T-helper 17 cell (primary cell): Measurements from ENCODE around the gene METTL4. TPM values are rescaled to one million over a fixed set of nuclear protein-coding genes. Genes with fewer than 3 reads are reported as not detected.

ENCODE experiments used
- ATAC-seq: fragments of 150-1000 bp; cut with Tn5 transposase; 2 replicates; pipeline ENCODE4 v1.10.0; 2021; ENCODE audit warnings: mild to moderate bottlenecking, moderate library complexity
- DNase-seq, 3 donors: peaks; one replicate each; pipeline versions ENCODE4 v3.0.0 to v3.0.0-alpha.2; 2020 to 2021
- H3K9me3 ChIP-seq: one replicate; pipeline ENCODE4 v1.7.0; 2013; ENCODE audit warnings: low read length, mild to moderate bottlenecking; ENCODE audit not compliant: control insufficient read depth, poor library complexity, severe bottlenecking
- H3K27ac Mint-ChIP-seq: one replicate; pipeline ENCODE4 v1.8.0; 2022; ENCODE audit warnings: mild to moderate bottlenecking, moderate library complexity, mixed read lengths
- H3K27me3 Mint-ChIP-seq: one replicate; pipeline ENCODE4 v1.8.0; 2022; ENCODE audit warnings: mixed read lengths
- H3K36me3 Mint-ChIP-seq: one replicate; pipeline ENCODE4 v1.8.0; 2022; ENCODE audit warnings: low read depth, mixed read lengths
- H3K4me1 Mint-ChIP-seq: one replicate; pipeline ENCODE4 v1.8.0; 2022; ENCODE audit warnings: mild to moderate bottlenecking, mixed read lengths
- H3K4me3 Mint-ChIP-seq: one replicate; pipeline ENCODE4 v1.8.0; 2022; ENCODE audit warnings: mild to moderate bottlenecking, moderate library complexity, mixed read lengths
- total RNA-seq, 4 donors: library from RNA in 2 of 4; stranded (reverse) in 2 of 4; gene quantifications; one replicate each; pipeline ENCODE4 v1.2.3 and lab custom pipeline; 2022 to 2026

Gene METTL4
- total RNA-seq, 2 donors from 2014 or later = 13.7 to 14.1 TPM

- H3K36me3 Mint-ChIP-seq = peaks cover 2% of the 10 kb centered on the region
- peaks cover 19% of the 10 kb centered on the region for H3K4me1 Mint-ChIP-seq
- no peak for DNase-seq
- peak overlapping the region; percentile 79 for H3K27ac Mint-ChIP-seq
- H3K27me3 Mint-ChIP-seq = no peaks in the 10 kb centered on the region
- no peak for ATAC-seq
- H3K4me3 Mint-ChIP-seq = no peak overlapping the region
- H3K9me3 ChIP-seq = no peaks in the 10 kb centered on the region
Measured at GRCh38 chr18:2587788-2588187, 16.5 kb upstream of the METTL4 start.

DNA sequence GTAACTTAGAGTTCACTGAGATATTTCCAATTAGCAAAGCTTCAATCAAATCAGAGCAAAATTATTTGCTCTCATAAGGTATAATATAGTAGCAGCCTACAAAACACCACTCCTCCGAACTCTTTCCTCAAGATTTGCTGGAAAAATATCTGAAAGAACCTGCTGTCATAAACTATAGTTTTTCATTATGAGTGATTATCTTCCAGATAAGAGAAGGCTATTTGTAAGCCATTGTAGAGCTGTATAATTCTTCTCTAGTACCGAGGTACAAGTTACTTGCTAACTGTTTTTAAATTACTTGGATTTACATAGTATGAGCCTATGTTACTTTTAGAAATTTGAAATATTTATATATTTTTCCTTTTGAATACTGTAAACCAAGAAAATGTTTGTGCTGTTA, 2.1 kb upstream of the METTL4 start:
- Mint-ChIP-seq H3K27ac (peak overlapping the region; percentile 100), H3K27me3 (no peaks in the 10 kb centered on the region), H3K4me3 (peak overlapping the region; percentile 5), H3K4me1 (peaks cover 38% of the 10 kb centered on the region), H3K36me3 (peaks cover 4% of the 10 kb centered on the region)
- ATAC-seq (no peak), DNase-seq (no peak)
- H3K9me3 ChIP-seq = no peaks in the 10 kb centered on the region

DNA sequence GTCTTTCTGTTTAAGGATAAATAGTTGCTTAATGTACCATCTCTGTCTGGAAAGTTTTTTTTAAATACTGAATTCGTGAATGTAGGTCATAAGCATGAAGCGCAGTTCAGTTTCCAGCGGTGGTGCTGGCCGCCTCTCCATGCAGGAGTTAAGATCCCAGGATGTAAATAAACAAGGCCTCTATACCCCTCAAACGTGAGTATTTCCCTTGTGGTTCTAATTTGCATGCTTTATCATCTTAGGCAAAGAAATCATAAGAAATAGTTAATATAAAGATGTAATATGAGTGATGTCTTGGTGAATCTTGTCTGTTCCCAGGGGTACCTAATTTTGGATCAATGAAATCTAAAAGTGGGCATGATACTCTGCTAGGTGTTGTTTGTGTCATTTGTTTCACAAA, 1.6 kb upstream of the METTL4 start:
- peaks cover 38% of the 10 kb centered on the region for H3K4me1 Mint-ChIP-seq
- no peaks in the 10 kb centered on the region for H3K27me3 Mint-ChIP-seq
- H3K4me3 Mint-ChIP-seq = peak overlapping the region; percentile 99
- no peak for DNase-seq
- no peak for ATAC-seq
- H3K9me3 ChIP-seq = no peaks in the 10 kb centered on the region
- H3K36me3 Mint-ChIP-seq = peaks cover 4% of the 10 kb centered on the region
- H3K27ac Mint-ChIP-seq = peak overlapping the region; percentile 100

GRCh38 chr18:2572171-2572569, 865 bp upstream of the METTL4 start:
- H3K9me3 ChIP-seq = no peaks in the 10 kb centered on the region
- DNase-seq (no peak), ATAC-seq (no peak)
- H3K4me3 Mint-ChIP-seq = peak overlapping the region; percentile 99
- peaks cover 43% of the 10 kb centered on the region for H3K4me1 Mint-ChIP-seq
- no peaks in the 10 kb centered on the region for H3K27me3 Mint-ChIP-seq
- peak overlapping the region; percentile 100 for H3K27ac Mint-ChIP-seq
- peaks cover 4% of the 10 kb centered on the region for H3K36me3 Mint-ChIP-seq

DNA sequence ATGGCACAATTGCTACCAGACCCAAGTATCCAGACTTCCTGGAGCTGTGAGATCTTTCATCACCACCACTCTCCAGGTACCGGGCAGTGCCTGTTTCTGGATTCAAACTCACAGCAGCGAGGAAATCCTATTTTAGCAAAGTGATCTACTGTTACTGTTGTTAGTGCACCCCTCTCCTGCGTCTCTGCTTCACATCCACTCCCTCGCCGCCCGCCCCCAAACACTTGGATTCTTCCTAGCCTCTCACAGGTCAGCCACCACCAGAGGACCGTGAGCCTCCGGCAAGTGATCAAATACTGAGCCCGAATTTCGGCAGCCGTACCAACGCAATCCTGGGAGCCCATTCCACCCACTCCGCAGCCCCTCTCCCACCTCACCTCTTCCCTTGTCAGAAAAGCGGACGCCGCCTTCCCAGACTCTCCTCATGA, 519 bp downstream of the METTL4 start:
- DNase-seq = peak in 2 of 3 donors; percentile 38 to 49
- H3K36me3 Mint-ChIP-seq = peaks cover 4% of the 10 kb centered on the region
- H3K4me1 Mint-ChIP-seq = peaks cover 42% of the 10 kb centered on the region
- no peaks in the 10 kb centered on the region for H3K27me3 Mint-ChIP-seq
- peak overlapping the region; percentile 99 for H3K4me3 Mint-ChIP-seq
- peak; percentile 70 for ATAC-seq
- H3K27ac Mint-ChIP-seq = peak overlapping the region; percentile 100
- H3K9me3 ChIP-seq = no peaks in the 10 kb centered on the region

GRCh38 chr18:2569338-2570207, 1.7 kb downstream of the METTL4 start:
- Mint-ChIP-seq H3K4me1 (peaks cover 42% of the 10 kb centered on the region), H3K4me3 (peak overlapping the region; percentile 73), H3K27ac (peak overlapping the region; percentile 56), H3K36me3 (peaks cover 4% of the 10 kb centered on the region), H3K27me3 (no peaks in the 10 kb centered on the region)
- ATAC-seq (no peak), DNase-seq (no peak)
- no peaks in the 10 kb centered on the region for H3K9me3 ChIP-seq

- Mint-ChIP-seq H3K4me1 (peaks cover 40% of the 10 kb centered on the region), H3K27ac (peak overlapping the region; percentile 56), H3K36me3 (peaks cover 4% of the 10 kb centered on the region), H3K4me3 (no peak overlapping the region), H3K27me3 (no peaks in the 10 kb centered on the region)
- ATAC-seq (no peak), DNase-seq (no peak)
- no peaks in the 10 kb centered on the region for H3K9me3 ChIP-seq
Measured at GRCh38 chr18:2568605-2569004, 2.7 kb downstream of the METTL4 start.

GRCh38 chr18:2568129-2568528, 3.2 kb downstream of the METTL4 start:
- Mint-ChIP-seq H3K36me3 (peaks cover 4% of the 10 kb centered on the region), H3K4me1 (peaks cover 40% of the 10 kb centered on the region), H3K27ac (peak overlapping the region; percentile 56), H3K4me3 (no peak overlapping the region), H3K27me3 (no peaks in the 10 kb centered on the region)
- DNase-seq = no peak
- no peak for ATAC-seq
- H3K9me3 ChIP-seq = no peaks in the 10 kb centered on the region

DNA sequence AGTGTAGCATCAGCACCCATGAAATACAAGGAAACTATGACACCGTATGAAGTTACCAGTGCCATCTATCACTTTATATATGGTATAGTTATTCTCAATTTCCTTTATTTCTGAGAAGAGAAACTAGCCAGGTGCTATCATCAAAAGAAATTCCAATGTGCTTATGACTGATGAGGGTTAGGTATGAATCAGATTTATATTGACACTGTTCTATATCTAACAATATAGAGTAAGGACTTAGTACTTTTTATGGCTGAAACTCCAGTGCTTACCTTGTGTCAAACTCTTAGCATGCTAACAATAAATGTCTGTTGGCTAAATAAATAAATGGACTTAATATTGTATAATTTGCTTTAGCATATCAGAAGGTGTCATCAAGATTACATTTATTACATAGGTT, 6.9 kb downstream of the METTL4 start:
- H3K4me3 Mint-ChIP-seq = no peak overlapping the region
- ATAC-seq (no peak), DNase-seq (no peak)
- no peak overlapping the region for H3K27ac Mint-ChIP-seq
- no peaks in the 10 kb centered on the region for H3K36me3 Mint-ChIP-seq
- no peaks in the 10 kb centered on the region for H3K9me3 ChIP-seq
- H3K27me3 Mint-ChIP-seq = no peaks in the 10 kb centered on the region
- H3K4me1 Mint-ChIP-seq = peaks cover 20% of the 10 kb centered on the region

GRCh38 chr18:2559249-2559648, 12.1 kb downstream of the METTL4 start:
- no peak for ATAC-seq
- H3K4me1 Mint-ChIP-seq = peaks cover 9% of the 10 kb centered on the region
- H3K27me3 Mint-ChIP-seq = no peaks in the 10 kb centered on the region
- H3K9me3 ChIP-seq = no peaks in the 10 kb centered on the region
- H3K36me3 Mint-ChIP-seq = peaks cover 2% of the 10 kb centered on the region
- H3K4me3 Mint-ChIP-seq = no peak overlapping the region
- no peak overlapping the region for H3K27ac Mint-ChIP-seq
- DNase-seq = no peak

- no peak overlapping the region for H3K4me3 Mint-ChIP-seq
- ATAC-seq = no peak
- no peaks in the 10 kb centered on the region for H3K9me3 ChIP-seq
- peaks cover 9% of the 10 kb centered on the region for H3K4me1 Mint-ChIP-seq
- peaks cover 2% of the 10 kb centered on the region for H3K36me3 Mint-ChIP-seq
- H3K27me3 Mint-ChIP-seq = no peaks in the 10 kb centered on the region
- peak overlapping the region; percentile 62 for H3K27ac Mint-ChIP-seq
- no peak for DNase-seq
Measured at GRCh38 chr18:2557536-2557935, 13.8 kb downstream of the METTL4 start.

DNA sequence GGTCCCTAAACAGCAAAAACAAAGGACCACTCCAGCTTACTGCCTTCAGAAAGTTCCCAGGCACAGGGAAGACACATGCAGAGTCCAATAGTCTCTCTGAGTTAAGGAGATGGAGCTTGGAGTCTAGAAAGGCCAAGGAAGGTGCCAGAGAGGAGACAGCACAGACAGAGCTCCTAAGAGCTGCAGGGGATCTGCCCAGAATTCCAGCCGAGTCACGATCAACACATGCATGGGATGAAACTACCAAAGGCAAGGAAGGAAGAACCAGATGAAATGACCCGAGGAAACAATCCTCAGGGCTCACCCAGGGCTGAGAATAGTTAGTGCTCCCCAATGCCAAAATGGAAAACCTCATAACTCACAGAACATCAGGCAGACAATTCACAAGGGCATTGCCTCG, 15.4 kb downstream of the METTL4 start:
- H3K4me3 Mint-ChIP-seq = no peak overlapping the region
- peaks cover 13% of the 10 kb centered on the region for H3K4me1 Mint-ChIP-seq
- no peak for DNase-seq
- H3K27me3 Mint-ChIP-seq = no peaks in the 10 kb centered on the region
- ATAC-seq = no peak
- H3K36me3 Mint-ChIP-seq = peaks cover 5% of the 10 kb centered on the region
- H3K27ac Mint-ChIP-seq = no peak overlapping the region
- H3K9me3 ChIP-seq = no peaks in the 10 kb centered on the region

GRCh38 chr18:2554696-2555095, 16.6 kb downstream of the METTL4 start:
- DNase-seq (no peak), ATAC-seq (no peak)
- H3K27me3 Mint-ChIP-seq = no peaks in the 10 kb centered on the region
- no peak overlapping the region for H3K27ac Mint-ChIP-seq
- peaks cover 13% of the 10 kb centered on the region for H3K4me1 Mint-ChIP-seq
- H3K9me3 ChIP-seq = no peaks in the 10 kb centered on the region
- peaks cover 5% of the 10 kb centered on the region for H3K36me3 Mint-ChIP-seq
- no peak overlapping the region for H3K4me3 Mint-ChIP-seq

GRCh38 chr18:2551425-2551824, 19.9 kb downstream of the METTL4 start:
- DNase-seq (no peak), ATAC-seq (no peak)
- Mint-ChIP-seq H3K27me3 (no peaks in the 10 kb centered on the region), H3K36me3 (peaks cover 12% of the 10 kb centered on the region), H3K4me1 (peaks cover 21% of the 10 kb centered on the region), H3K27ac (peak overlapping the region; percentile 85), H3K4me3 (no peak overlapping the region)
- no peaks in the 10 kb centered on the region for H3K9me3 ChIP-seq
